ENCODE results near the gene TRIM2.

DNA sequence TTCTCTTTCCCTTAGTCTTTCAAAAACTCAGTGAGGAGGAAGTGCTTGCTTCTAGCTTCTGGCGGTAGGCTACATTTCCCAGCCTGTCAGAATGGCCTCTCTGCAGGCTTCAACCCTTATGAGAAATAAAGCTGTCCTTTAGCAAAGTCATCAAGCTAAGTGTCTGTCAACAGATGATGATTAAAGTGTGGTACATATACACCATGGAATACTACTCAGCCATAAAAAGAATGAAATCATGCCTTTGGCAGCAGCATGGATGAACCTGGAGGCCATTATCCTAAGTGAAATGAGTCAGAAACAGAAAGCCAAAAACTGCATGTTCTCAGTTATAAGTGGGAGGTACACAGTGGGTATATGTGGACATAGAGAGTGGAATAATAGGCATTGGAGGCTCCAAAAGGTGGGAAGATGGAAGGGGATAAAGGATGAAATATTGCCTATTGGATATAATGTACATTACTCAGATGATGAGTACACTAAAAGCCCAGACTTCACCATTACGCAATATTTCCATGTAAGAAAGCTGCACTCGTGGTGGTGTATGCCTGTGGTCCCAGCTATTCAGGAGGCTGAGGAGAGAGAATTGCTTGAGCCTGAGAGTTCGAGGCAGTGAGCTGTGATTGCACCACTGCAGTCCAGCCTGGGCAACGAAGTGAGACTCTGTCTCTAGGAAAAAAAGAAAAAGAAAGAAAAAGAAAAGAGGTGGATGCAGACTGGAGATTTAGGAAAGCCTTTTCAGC is 7.9 kb downstream of the TRIM2 start:
- TF ChIP-seq, protein P1, sequence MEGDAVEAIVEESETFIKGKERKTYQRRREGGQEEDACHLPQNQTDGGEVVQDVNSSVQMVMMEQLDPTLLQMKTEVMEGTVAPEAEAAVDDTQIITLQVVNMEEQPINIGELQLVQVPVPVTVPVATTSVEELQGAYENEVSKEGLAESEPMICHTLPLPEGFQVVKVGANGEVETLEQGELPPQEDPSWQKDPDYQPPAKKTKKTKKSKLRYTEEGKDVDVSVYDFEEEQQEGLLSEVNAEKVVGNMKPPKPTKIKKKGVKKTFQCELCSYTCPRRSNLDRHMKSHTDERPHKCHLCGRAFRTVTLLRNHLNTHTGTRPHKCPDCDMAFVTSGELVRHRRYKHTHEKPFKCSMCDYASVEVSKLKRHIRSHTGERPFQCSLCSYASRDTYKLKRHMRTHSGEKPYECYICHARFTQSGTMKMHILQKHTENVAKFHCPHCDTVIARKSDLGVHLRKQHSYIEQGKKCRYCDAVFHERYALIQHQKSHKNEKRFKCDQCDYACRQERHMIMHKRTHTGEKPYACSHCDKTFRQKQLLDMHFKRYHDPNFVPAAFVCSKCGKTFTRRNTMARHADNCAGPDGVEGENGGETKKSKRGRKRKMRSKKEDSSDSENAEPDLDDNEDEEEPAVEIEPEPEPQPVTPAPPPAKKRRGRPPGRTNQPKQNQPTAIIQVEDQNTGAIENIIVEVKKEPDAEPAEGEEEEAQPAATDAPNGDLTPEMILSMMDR (conservative IDR thresholded peaks at IDR 0.05; ENCODE audit: low read depth, low read length), result no peak
- TF ChIP-seq EZH2phosphoT487 (IDR thresholded peaks at IDR 0.05; ENCODE audit: borderline replicate concordance, low read length), result no peak

Data from PC-3 (cell line).